H1 (cell line): Measurements from ENCODE around the gene CPA2. TPM values are rescaled to one million over a fixed set of nuclear protein-coding genes. Genes with fewer than 3 reads are reported as not detected.

ENCODE experiments used
- CTCF ChIA-PET: fragments of 300-600 bp; sonication (Branson Sonifier 250); formaldehyde crosslinking; loops from one replicate; lab custom pipeline; 2021; ENCODE audit not compliant: partially characterized antibody; lab: Charles Lee
- POLR2A ChIA-PET: fragments of 300-600 bp; sonication (Branson Sonifier 250); formaldehyde crosslinking; loops from one replicate; lab custom pipeline; 2021; ENCODE audit warnings: inconsistent platforms; ENCODE audit not compliant: partially characterized antibody; lab: Charles Lee
- DNase-seq, 2 experiments: peaks; one replicate each; pipeline versions ENCODE4 v3.0.0 to v3.0.0-alpha.2; 2010 to 2022; ENCODE audit warnings: low spot score in 2 of 2, low read depth in 1 of 2, mixed read lengths in 1 of 2
- FAIRE-seq: peaks from 2 replicates; lab custom pipeline; 2011; peaks lifted over from hg19 to GRCh38; lab: Jason Lieb, UNC
- H2AFZ ChIP-seq: 2 replicates; pipeline ENCODE4 v1.8.1; 2012; ENCODE audit warnings: low read length, inconsistent platforms
- H2AK5ac ChIP-seq: 2 replicates; pipeline ENCODE4 v1.6.1; 2013; ENCODE audit warnings: low read depth, low read length
- H2BK120ac ChIP-seq: replicated peaks from 2 replicates; pipeline ENCODE3; 2013; ENCODE audit warnings: low read depth, low read length, inconsistent platforms
- H2BK12ac ChIP-seq: 2 replicates; pipeline ENCODE4 v1.6.1; 2013; ENCODE audit warnings: low read depth, low read length
- H2BK15ac ChIP-seq: 2 replicates; pipeline ENCODE4 v1.6.1; 2013; ENCODE audit warnings: low read length
- H2BK20ac ChIP-seq: 2 replicates; pipeline ENCODE4 v1.6.1; 2013; ENCODE audit warnings: low read length
- H2BK5ac ChIP-seq: 2 replicates; pipeline ENCODE4 v1.6.1; 2013; ENCODE audit warnings: low read depth, low read length
- H3K14ac ChIP-seq: 2 replicates; pipeline ENCODE4 v1.6.1; 2013; ENCODE audit warnings: inconsistent platforms; ENCODE audit not compliant: insufficient read length
- H3K18ac ChIP-seq: 2 replicates; pipeline ENCODE4 v1.6.1; 2013; ENCODE audit warnings: low read length; ENCODE audit errors: extremely low read depth
- H3K23ac ChIP-seq: 2 replicates; pipeline ENCODE4 v1.6.1; 2013; ENCODE audit warnings: inconsistent platforms; ENCODE audit not compliant: insufficient read length
- H3K23me2 ChIP-seq: 2 replicates; pipeline ENCODE4 v1.6.1; 2013; ENCODE audit warnings: low read depth, low read length
- H3K27ac ChIP-seq: 2 replicates; pipeline ENCODE4 v1.6.1; 2011; ENCODE audit warnings: low read depth, low read length, inconsistent platforms
- H3K27me3 ChIP-seq, 4 experiments: replicated peaks in 1 of 4; 1 replicate in 1 of 4; 2 replicates in 3 of 4; pipeline versions ENCODE4 v1.6.1 to v1.8.1; 2011 to 2013; ENCODE audit warnings: low read length in 3 of 4, mild to moderate bottlenecking in 3 of 4, inconsistent platforms in 2 of 4, mixed read lengths in 2 of 4, moderate library complexity in 1 of 4; ENCODE audit not compliant: control insufficient read depth in 3 of 4, insufficient read depth in 3 of 4; ENCODE audit errors: extremely low read depth in 1 of 4
- H3K36me3 ChIP-seq, 4 experiments: 2 replicates each; pipeline versions ENCODE4 v1.6.1 to v1.8.1; 2011 to 2013; ENCODE audit warnings: mild to moderate bottlenecking in 4 of 4, low read length in 3 of 4, moderate library complexity in 2 of 4, control low read depth in 1 of 4, inconsistent platforms in 1 of 4; ENCODE audit not compliant: insufficient read depth in 4 of 4, control insufficient read depth in 2 of 4
- H3K4ac ChIP-seq: replicated peaks from 2 replicates; pipeline ENCODE3; 2013; ENCODE audit warnings: low read length, low read depth, mixed read lengths, inconsistent platforms; ENCODE audit not compliant: insufficient read length
- H3K4me1 ChIP-seq, 4 experiments: replicated peaks in 1 of 4; 1 replicate in 1 of 4; 2 replicates in 3 of 4; pipeline versions ENCODE4 v1.6.1 to v1.8.1; 2011 to 2013; ENCODE audit warnings: low read length in 3 of 4, inconsistent platforms in 2 of 4, mixed read lengths in 1 of 4; ENCODE audit not compliant: insufficient read depth in 4 of 4, control insufficient read depth in 3 of 4
- H3K4me2 ChIP-seq, 2 experiments: 2 replicates each; pipeline versions ENCODE4 v1.6.1 to v1.8.1; 2011 to 2013; ENCODE audit warnings: low read depth in 2 of 2, low read length in 2 of 2, control low read depth in 1 of 2, inconsistent platforms in 1 of 2, mild to moderate bottlenecking in 1 of 2; ENCODE audit not compliant: insufficient read depth in 1 of 2
- H3K4me3 ChIP-seq, 4 experiments: fragments of 200-600, 300-600 bp in 1 of 4; sonication (generic), shearing (Covaris generic), sonication (Bioruptor Twin) in 1 of 4; 2 replicates each; pipeline versions ENCODE4 v1.5.1 to v1.8.1; 2011 to 2016; ENCODE audit warnings: low read length in 4 of 4, low read depth in 3 of 4, control low read depth in 2 of 4, inconsistent platforms in 2 of 4, mild to moderate bottlenecking in 2 of 4, mixed read lengths in 1 of 4, moderate library complexity in 1 of 4; ENCODE audit not compliant: insufficient read depth in 2 of 4; ENCODE audit errors: extremely low read depth in 1 of 4
- H3K56ac ChIP-seq: replicated peaks from 2 replicates; pipeline ENCODE3; 2013; ENCODE audit warnings: low read depth, mild to moderate bottlenecking, mixed read lengths, low read length, inconsistent platforms; ENCODE audit not compliant: insufficient read length
- H3K79me1 ChIP-seq: 2 replicates; pipeline ENCODE4 v1.6.1; 2013; ENCODE audit warnings: low read depth, low read length, control low read depth
- H3K79me2 ChIP-seq, 2 experiments: 2 replicates each; pipeline versions ENCODE4 v1.6.1 to v1.8.1; 2012 to 2013; ENCODE audit warnings: low read length in 2 of 2, mild to moderate bottlenecking in 2 of 2, inconsistent platforms in 1 of 2; ENCODE audit not compliant: insufficient read depth in 2 of 2, control insufficient read depth in 1 of 2
- H3K9ac ChIP-seq, 4 experiments: replicated peaks in 1 of 4; 1 replicate in 1 of 4; 2 replicates in 3 of 4; pipeline versions ENCODE4 v1.6.1 to v1.8.1; 2011 to 2013; ENCODE audit warnings: low read depth in 3 of 4, low read length in 3 of 4, control low read depth in 2 of 4, mild to moderate bottlenecking in 2 of 4, moderate library complexity in 2 of 4, inconsistent platforms in 1 of 4; ENCODE audit errors: extremely low read depth in 1 of 4
- H3K9me3 ChIP-seq, 2 experiments: 2 replicates each; pipeline versions ENCODE4 v1.6.1 to v1.8.1; 2012 to 2013; ENCODE audit warnings: mild to moderate bottlenecking in 2 of 2, moderate library complexity in 2 of 2, control low read depth in 1 of 2, inconsistent platforms in 1 of 2, low read depth in 1 of 2, low read length in 1 of 2, mixed read lengths in 1 of 2; ENCODE audit not compliant: insufficient read depth in 2 of 2
- H4K20me1 ChIP-seq, 2 experiments: replicated peaks in 1 of 2; 2 replicates each; pipeline versions ENCODE3 to v1.8.1; 2011 to 2013; ENCODE audit warnings: inconsistent platforms in 2 of 2, low read length in 2 of 2, mild to moderate bottlenecking in 1 of 2; ENCODE audit not compliant: insufficient read depth in 2 of 2, control insufficient read depth in 1 of 2
- H4K5ac ChIP-seq: 2 replicates; pipeline ENCODE4 v1.6.1; 2013; ENCODE audit warnings: low read length, low read depth, mixed read lengths, inconsistent platforms; ENCODE audit not compliant: insufficient read length
- H4K8ac ChIP-seq: 2 replicates; pipeline ENCODE4 v1.8.0; 2013; ENCODE audit warnings: mild to moderate bottlenecking, moderate library complexity, low read length, inconsistent platforms; ENCODE audit not compliant: insufficient read depth; ENCODE audit errors: extremely low read depth
- H4K91ac ChIP-seq: replicated peaks from 2 replicates; pipeline ENCODE3; 2013; ENCODE audit warnings: low read length, mixed read lengths, inconsistent platforms; ENCODE audit not compliant: insufficient read length
- CEBPB ChIP-seq: IDR thresholded peaks from 2 replicates; pipeline ENCODE4 v1.6.1; 2012; ENCODE audit warnings: low read depth, low read length
- HDAC2 ChIP-seq, 2 experiments: fragments of 300-600 bp in 1 of 2; sonication (generic) in 1 of 2; IDR thresholded peaks; 2 replicates each; pipeline ENCODE4 v1.6.1; 2011 to 2012; ENCODE audit warnings: low read depth in 2 of 2, low read length in 2 of 2, mild to moderate bottlenecking in 2 of 2, moderate library complexity in 2 of 2, borderline replicate concordance in 1 of 2, inconsistent platforms in 1 of 2
- HDAC6 ChIP-seq: IDR thresholded peaks from one replicate; pipeline ENCODE4 v1.7.1; 2012; ENCODE audit warnings: low read depth, mild to moderate bottlenecking, inconsistent platforms, low read length, moderate library complexity
- POU5F1 ChIP-seq: IDR thresholded peaks from 2 replicates; pipeline ENCODE4 v1.6.1; 2011; ENCODE audit warnings: low read depth, mild to moderate bottlenecking, low read length, moderate library complexity
- WGBS, 2 experiments: shearing (Covaris generic) in 1 of 2; methylation state at CpG; one replicate each; pipeline versions ENCODE4 v1.1.6 to v1.1.7; 2013 to 2015; ENCODE audit warnings: low lambda C conversion rate in 2 of 2, mixed read lengths in 2 of 2, inconsistent platforms in 1 of 2, low coverage in 1 of 2, missing lambda C conversion rate in 1 of 2; ENCODE audit not compliant: insufficient replicate concordance in 2 of 2, insufficient coverage in 1 of 2, insufficient read length in 1 of 2; ENCODE audit errors: extremely low coverage in 1 of 2, missing lambda C conversion rate in 1 of 2; 5-methylcytosine and 5-hydroxymethylcytosine counted together
- polyA plus RNA-seq, 7 experiments: library from polyadenylated mRNA; depleted of rRNA in 3 of 7; stranded (reverse) in 5 of 7; unstranded in 2 of 7; fragments of >200 nt in 5 of 7; fragments of 200-250 nt in 2 of 7; gene quantifications; 1 replicate in 5 of 7; 2 replicates in 1 of 7; 4 replicates in 1 of 7; pipeline versions ENCODE4 v1.2.1 to v1.2.3, GENCODE V29; 2011 to 2013; ENCODE audit warnings: missing spikeins in 2 of 7, mixed read lengths in 2 of 7
- total RNA-seq: library from RNA; stranded (reverse); fragmentation: NEBNext Ultra II Directional; extraction: Animal tissue kit (Norgen Biotek cat#: 25700); gene quantifications from 2 replicates; pipeline ENCODE4 v1.2.1, GENCODE V29; 2021
- TF ChIP-seq, protein P1 (sequence below): IDR thresholded peaks from 2 replicates; pipeline ENCODE4 v1.6.1; 2012; ENCODE audit warnings: inconsistent platforms

CPA2 gene
- total and polyA plus RNA-seq, 2 of the 8 experiments (the other 6 are each of a cell fraction or from before 2014, with no cell fraction given): 0.21 TPM; not detected in 1

DNA sequence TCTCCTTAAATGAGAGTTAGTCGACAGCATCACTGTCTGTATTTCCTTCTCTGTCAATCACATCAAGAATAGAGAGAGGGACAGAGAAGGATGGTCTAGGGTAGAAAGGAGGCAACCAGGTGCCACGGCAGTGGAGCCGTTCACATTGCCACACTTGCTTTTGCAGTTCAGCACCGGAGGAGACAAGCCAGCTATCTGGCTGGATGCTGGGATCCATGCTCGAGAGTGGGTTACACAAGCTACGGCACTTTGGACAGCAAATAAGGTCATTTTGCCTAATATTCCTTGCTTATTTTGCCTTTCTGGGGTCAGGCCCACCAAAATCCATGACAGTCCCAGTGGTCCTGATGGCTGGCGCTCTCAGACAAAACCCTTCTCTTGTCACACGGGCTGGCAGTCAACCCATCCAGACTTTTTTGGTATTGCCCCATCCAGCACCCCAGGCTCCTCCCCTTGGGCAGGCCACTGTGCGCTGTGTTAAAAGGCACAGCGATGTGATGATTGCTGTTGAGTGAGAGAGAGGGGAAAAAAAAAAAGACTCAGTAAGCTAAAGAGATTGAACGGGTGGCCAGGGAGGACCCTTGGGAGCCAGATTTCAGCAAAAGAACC is 8.4 kb downstream of the CPA2 start:
- Histone ChIP-seq H4K91ac (peak overlapping the region; percentile 0), H3K4me2 (peak overlapping the region; percentile 4 to 40), H3K4me1 (peaks cover 6 to 27% (median 17%) of the 10 kb centered on the region in 4 experiments), H3K27me3 (no peaks in the 10 kb centered on the region), H3K56ac (no peak overlapping the region), H4K8ac (no peak overlapping the region), H3K23me2 (no peaks in the 10 kb centered on the region; the same call in 1 of the 2 replicates), H2BK20ac (no peak overlapping the region), H3K14ac (no peak overlapping the region), H2AFZ (peak overlapping the region; percentile 47; the same call in 1 of the 2 replicates), H3K9me3 (no peaks in the 10 kb centered on the region), H4K5ac (no peak overlapping the region), H3K9ac (no peak overlapping the region), H2BK15ac (peak overlapping the region; percentile 1; the same call in 1 of the 2 replicates), H3K23ac (no peak overlapping the region), H2BK120ac (peak overlapping the region; percentile 2), H3K79me1 (no peaks in the 10 kb centered on the region), H2BK5ac (peak overlapping the region; percentile 18; the same call in 1 of the 2 replicates), H4K20me1 (no peaks in the 10 kb centered on the region), H3K18ac (peak overlapping the region; percentile 49), H3K36me3 (no peaks in the 10 kb centered on the region), H3K4me3 (no peak overlapping the region), H2AK5ac (no peak overlapping the region), H3K4ac (no peak overlapping the region), H2BK12ac (peak overlapping the region; percentile 51; the same call in 1 of the 2 replicates), H3K79me2 (no peaks in the 10 kb centered on the region), H3K27ac (no peak overlapping the region)
- WGBS, 2 experiments: 56% methylated on average over 11 of the region's 11 CpGs; no CpG with 5 or more reads in 1 of the 2 experiments
- FAIRE-seq (no peak), DNase-seq (no peak)
- POLR2A ChIA-PET: interaction anchor here (0.6 to 3.9 kb wide), 3 partner anchors 70 to 1049 kb away, joined by 3 to 14 read pairs (median 3); partner anchors contain the start of genes MEST and TMEM209
- CTCF ChIA-PET: interaction anchor here (0.6 to 2.5 kb wide), 3 partner anchors 11 to 1037 kb away, joined by 3 to 10 read pairs (median 3); no protein-coding TSS in a partner anchor
- no peak for TF ChIP-seq HDAC2 (IDR thresholded peaks at IDR 0.05; ENCODE audit: borderline replicate concordance in 1 of 2, low read depth in 2 of 2, low read length in 2 of 2)
- TF ChIP-seq CEBPB: peak; percentile 62; the same call in 1 of the 2 replicates
- TF ChIP-seq, protein P1, sequence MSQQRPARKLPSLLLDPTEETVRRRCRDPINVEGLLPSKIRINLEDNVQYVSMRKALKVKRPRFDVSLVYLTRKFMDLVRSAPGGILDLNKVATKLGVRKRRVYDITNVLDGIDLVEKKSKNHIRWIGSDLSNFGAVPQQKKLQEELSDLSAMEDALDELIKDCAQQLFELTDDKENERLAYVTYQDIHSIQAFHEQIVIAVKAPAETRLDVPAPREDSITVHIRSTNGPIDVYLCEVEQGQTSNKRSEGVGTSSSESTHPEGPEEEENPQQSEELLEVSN: no peak
- no peak for TF ChIP-seq HDAC6
- no peak for TF ChIP-seq POU5F1
- TF ChIP-seq, all 59 proteins: peak for 1
